CD8-positive, alpha-beta memory T cell (primary cell): ENCODE results near the gene FCF1. TPM values are rescaled to one million over a fixed set of nuclear protein-coding genes. Genes with fewer than 3 reads are reported as not detected.
"Not testable (repeated sequence)": the region's sequence is repeated elsewhere in the genome, so short reads cannot be mapped to it uniquely, and the experiment has no call there.

ENCODE experiments used
- CTCF ChIA-PET: fragments of 350-600 bp; sonication (Branson Sonifier 250); formaldehyde crosslinking; loops from one replicate; lab custom pipeline; 2021; ENCODE audit warnings: antibody characterized with exemption; lab: Charles Lee
- POLR2A ChIA-PET: fragments of 350-600 bp; sonication (Branson Sonifier 250); formaldehyde crosslinking; loops from one replicate; lab custom pipeline; 2021; ENCODE audit warnings: antibody characterized with exemption; lab: Charles Lee
- DNase-seq, 5 donors: peaks; one replicate each; pipeline versions ENCODE4 v3.0.0 to v3.0.0-alpha.2; 2020 to 2022; ENCODE audit warnings: mixed read lengths in 1 of 5
- H3K27ac ChIP-seq: one replicate; pipeline ENCODE4 v1.7.0; 2013; ENCODE audit warnings: low read depth, mild to moderate bottlenecking, low read length, moderate library complexity
- H3K27me3 ChIP-seq: 2 replicates; pipeline ENCODE4 v1.7.0; 2013; ENCODE audit warnings: low read length, mild to moderate bottlenecking; ENCODE audit not compliant: insufficient read depth, poor library complexity, severe bottlenecking
- H3K36me3 ChIP-seq: 2 replicates; pipeline ENCODE4 v1.7.0; 2013; ENCODE audit warnings: mild to moderate bottlenecking, low read length, moderate library complexity; ENCODE audit not compliant: insufficient read depth
- H3K4me1 ChIP-seq: 2 replicates; pipeline ENCODE4 v1.7.0; 2013; ENCODE audit warnings: mild to moderate bottlenecking, low read length, moderate library complexity; ENCODE audit not compliant: insufficient read depth
- H3K4me3 ChIP-seq: 2 replicates; pipeline ENCODE4 v1.7.0; 2013; ENCODE audit warnings: mild to moderate bottlenecking, low read length
- H3K9me3 ChIP-seq: 2 replicates; pipeline ENCODE4 v1.7.0; 2013; ENCODE audit warnings: mild to moderate bottlenecking, low read length
- H3K27ac Mint-ChIP-seq, 8 donors: one replicate each; pipeline ENCODE4 v1.8.0; 2020 to 2021; ENCODE audit warnings: mixed read lengths in 8 of 8, mild to moderate bottlenecking in 6 of 8, inconsistent platforms in 3 of 8, moderate library complexity in 3 of 8
- H3K27me3 Mint-ChIP-seq, 2 donors: one replicate each; pipeline ENCODE4 v1.8.0; 2020 to 2021; ENCODE audit warnings: mixed read lengths in 2 of 2, mild to moderate bottlenecking in 1 of 2, moderate library complexity in 1 of 2
- H3K36me3 Mint-ChIP-seq, 3 donors: one replicate each; pipeline ENCODE4 v1.8.0; 2020 to 2021; ENCODE audit warnings: mixed read lengths in 3 of 3, inconsistent platforms in 1 of 3, mild to moderate bottlenecking in 1 of 3
- H3K4me1 Mint-ChIP-seq, 3 donors: one replicate each; pipeline ENCODE4 v1.8.0; 2020 to 2021; ENCODE audit warnings: mixed read lengths in 3 of 3, inconsistent platforms in 1 of 3, mild to moderate bottlenecking in 1 of 3
- H3K4me3 Mint-ChIP-seq, 7 donors: one replicate each; pipeline ENCODE4 v1.8.0; 2020 to 2021; ENCODE audit warnings: mixed read lengths in 7 of 7, mild to moderate bottlenecking in 6 of 7, moderate library complexity in 4 of 7, inconsistent platforms in 2 of 7
- H3K9me3 Mint-ChIP-seq, 5 donors: one replicate each; pipeline ENCODE4 v1.8.0; 2020 to 2022; ENCODE audit warnings: mixed read lengths in 5 of 5, mild to moderate bottlenecking in 3 of 5, moderate library complexity in 2 of 5, inconsistent platforms in 1 of 5
- polyA plus RNA-seq: library from polyadenylated mRNA; unstranded; fragments of 300-500 nt; fragmentation: Illumina TruSeq; gene quantifications from one replicate; pipeline ENCODE4 v1.2.3, GENCODE V29; 2021
- total RNA-seq, 2 experiments: library from RNA; stranded (reverse); gene quantifications; one replicate each; pipeline ENCODE4 v1.2.3, GENCODE V29; 2021

Gene FCF1
- total and polyA plus RNA-seq, 3 experiments from 2014 or later, result 33.0 to 88.6 (median 87.2) TPM

DNA sequence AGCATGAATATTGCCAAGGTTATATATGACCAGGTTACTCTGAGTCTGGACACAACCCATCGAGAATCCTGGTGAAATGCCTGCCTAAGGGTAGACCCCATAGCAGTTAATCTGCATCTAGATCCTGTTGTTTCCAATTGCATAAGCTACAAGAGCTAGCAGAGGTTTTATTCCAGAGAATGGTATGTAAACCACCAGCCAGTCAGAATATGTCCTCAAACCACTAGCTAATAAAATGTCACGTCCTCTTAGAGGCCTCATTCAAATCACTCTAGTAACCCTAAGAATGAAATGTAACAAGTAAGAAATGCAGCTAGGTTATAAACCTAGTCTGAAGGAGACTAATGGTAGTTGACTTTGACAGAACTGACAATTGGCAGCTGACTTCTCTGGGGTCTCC, 41.2 kb downstream of the FCF1 start:
- Histone ChIP-seq H3K27me3 (no peaks in the 10 kb centered on the region), H3K36me3 (no peaks in the 10 kb centered on the region), H3K4me1 (no peaks in the 10 kb centered on the region), H3K9me3 (no peaks in the 10 kb centered on the region), H3K4me3 (no peak overlapping the region), H3K27ac (no peak overlapping the region)
- Mint-ChIP-seq H3K4me3 (no peak overlapping the region), H3K9me3 (peaks cover 3 to 17% (median 13%) of the 10 kb centered on the region in 5 donors), H3K27me3 (peaks cover 0 to 13% of the 10 kb centered on the region in 2 donors), H3K36me3 (peaks cover 2 to 15% (median 3%) of the 10 kb centered on the region in 3 donors), H3K4me1 (no peaks in the 10 kb centered on the region), H3K27ac (no peak overlapping the region)
- no peak for DNase-seq
- POLR2A ChIA-PET, result no interaction called here
- CTCF ChIA-PET, result no interaction called here

DNA sequence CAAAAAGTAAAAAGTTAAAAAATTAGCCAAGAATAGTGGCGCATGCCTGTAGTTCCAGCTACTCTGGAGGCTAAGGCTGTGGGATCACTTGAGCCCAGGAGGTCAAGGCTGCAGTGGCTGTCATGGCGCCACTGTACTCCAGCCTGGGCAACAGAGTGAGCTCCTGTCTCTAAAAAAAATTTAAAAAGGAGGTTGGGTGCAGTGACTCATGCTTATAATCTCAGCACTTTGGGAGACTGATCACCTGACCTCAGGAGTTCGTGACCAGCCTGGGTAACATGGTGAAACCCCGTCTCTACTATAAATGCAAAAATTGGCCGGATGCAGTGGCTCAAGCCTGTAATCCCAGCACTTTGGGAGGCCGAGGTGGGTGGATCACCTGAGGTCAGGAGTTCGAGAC, 42.0 kb downstream of the FCF1 start:
- no peak overlapping the region for H3K27ac ChIP-seq
- Mint-ChIP-seq H3K4me1 (no peaks in the 10 kb centered on the region), H3K27me3 (peaks cover 0 to 13% of the 10 kb centered on the region in 2 donors), H3K4me3 (no peak overlapping the region), H3K27ac (no peak overlapping the region), H3K9me3 (peaks cover 3 to 17% (median 13%) of the 10 kb centered on the region in 5 donors), H3K36me3 (peaks cover 2 to 15% (median 3%) of the 10 kb centered on the region in 3 donors)
- H3K4me1 ChIP-seq, result no peaks in the 10 kb centered on the region
- H3K4me3 ChIP-seq, result no peak overlapping the region
- no peak for DNase-seq
- CTCF ChIA-PET, result no interaction called here
- no peaks in the 10 kb centered on the region for H3K27me3 ChIP-seq
- no peaks in the 10 kb centered on the region for H3K36me3 ChIP-seq
- POLR2A ChIA-PET, result no interaction called here
- no peaks in the 10 kb centered on the region for H3K9me3 ChIP-seq

GRCh38 chr14:74756326-74756725, 43.4 kb downstream of the FCF1 start:
- CTCF ChIA-PET, result no interaction called here

GRCh38 chr14:74758505-74758904, 45.6 kb downstream of the FCF1 start:
- H3K4me3 Mint-ChIP-seq, H3K27ac Mint-ChIP-seq, H3K27me3 Mint-ChIP-seq, H3K9me3 ChIP-seq, POLR2A ChIA-PET, H3K36me3 Mint-ChIP-seq, H3K27ac ChIP-seq, H3K4me3 ChIP-seq, H3K27me3 ChIP-seq, H3K36me3 ChIP-seq, DNase-seq, H3K9me3 Mint-ChIP-seq, CTCF ChIA-PET: not testable (repeated sequence)
- peaks cover 7 to 12% (median 11%) of the 10 kb centered on the region in 3 donors for H3K4me1 Mint-ChIP-seq
- H3K4me1 ChIP-seq, result peaks cover 10% of the 10 kb centered on the region

More at GRCh38 chr14:74756326-74756725, 43.4 kb downstream of the FCF1 start:
- H3K27ac Mint-ChIP-seq, result no peak overlapping the region
- Histone ChIP-seq H3K27ac (no peak overlapping the region), H3K4me1 (no peaks in the 10 kb centered on the region), H3K27me3 (no peaks in the 10 kb centered on the region), H3K9me3 (no peaks in the 10 kb centered on the region), H3K4me3 (no peak overlapping the region), H3K36me3 (no peaks in the 10 kb centered on the region)
- no peaks in the 10 kb centered on the region for H3K4me1 Mint-ChIP-seq
- POLR2A ChIA-PET, result no interaction called here
- H3K36me3 Mint-ChIP-seq, result peaks cover 2 to 15% (median 3%) of the 10 kb centered on the region in 3 donors
- peaks cover 0 to 13% of the 10 kb centered on the region in 2 donors for H3K27me3 Mint-ChIP-seq
- H3K9me3 Mint-ChIP-seq, result peaks cover 3 to 17% (median 13%) of the 10 kb centered on the region in 5 donors
- H3K4me3 Mint-ChIP-seq, result no peak overlapping the region
- DNase-seq, result no peak

DNA sequence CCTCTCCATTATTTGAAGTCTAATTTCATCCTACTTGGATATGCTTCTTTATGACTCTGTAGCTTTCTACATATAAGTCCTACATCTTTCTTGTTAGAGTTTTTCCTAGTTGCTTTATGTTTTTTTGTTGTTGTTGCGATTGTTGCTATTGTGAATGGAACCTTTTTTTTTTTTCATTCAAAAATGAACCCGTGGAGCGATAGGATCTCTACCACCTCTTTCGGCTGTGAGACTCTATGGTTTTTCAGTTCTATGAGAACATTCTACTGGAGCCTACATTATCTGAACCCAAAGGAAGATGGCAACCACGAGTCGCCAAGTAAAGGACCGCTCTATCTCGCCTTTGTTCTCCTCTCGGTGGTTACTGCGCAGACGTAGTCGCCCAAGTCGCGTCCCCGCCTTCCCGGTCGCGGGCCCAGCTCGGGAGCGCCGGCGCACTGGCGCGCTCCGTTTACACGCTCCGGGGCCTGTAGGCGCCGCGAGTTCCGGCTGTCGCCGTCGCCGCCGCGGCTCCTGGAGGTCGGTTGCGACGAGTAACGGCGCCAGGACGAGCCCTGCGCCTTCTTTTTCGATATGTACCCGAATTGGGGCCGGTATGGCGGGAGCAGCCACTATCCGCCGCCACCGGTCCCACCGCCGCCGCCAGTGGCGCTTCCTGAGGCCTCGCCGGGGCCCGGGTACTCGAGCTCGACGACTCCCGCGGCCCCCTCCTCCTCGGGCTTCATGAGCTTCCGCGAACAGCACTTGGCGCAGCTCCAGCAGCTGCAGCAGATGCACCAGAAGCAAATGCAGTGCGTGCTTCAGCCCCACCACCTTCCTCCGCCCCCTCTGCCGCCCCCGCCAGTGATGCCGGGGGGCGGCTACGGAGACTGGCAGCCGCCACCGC, 50.2 kb downstream of the FCF1 start, which contains the start of gene YLPM1:
TSS of gene YLPM1 (plus strand) at position 400 of the 886 bp plus-strand sequence. CDS start at position 574, 174 bp downstream.
- H3K9me3 ChIP-seq, result no peaks in the 10 kb centered on the region
- peak; percentile 87 to 96 (median 95) for DNase-seq
- peaks cover 0 to 26% (median 7%) of the 10 kb centered on the region in 3 donors for H3K36me3 Mint-ChIP-seq
- ChIA-PET POLR2A (interaction anchor here (0.5 to 1.6 kb wide), 16 partner anchors 19 to 898 kb away, joined by 3 to 9 read pairs (median 4); partner anchors contain the start of genes AREL1, FCF1, LTBP2 and MLH3), CTCF (interaction anchor here (0.7 to 3.6 kb wide), 18 partner anchors 14 to 630 kb away, joined by 3 to 19 read pairs (median 3); partner anchors contain the start of genes ABCD4 and LTBP2)
- H3K27me3 Mint-ChIP-seq, result no peaks in the 10 kb centered on the region
- H3K4me1 Mint-ChIP-seq, result peaks cover 47 to 56% (median 55%) of the 10 kb centered on the region in 3 donors
- H3K27ac ChIP-seq, result peak within 1 kb of the TSS; percentile 87
- H3K27me3 ChIP-seq, result no peaks in the 10 kb centered on the region
- H3K9me3 Mint-ChIP-seq, result no peaks in the 10 kb centered on the region
- peak within 1 kb of the TSS; percentile 78 to 92 (median 85) for H3K4me3 Mint-ChIP-seq
- peaks cover 31% of the 10 kb centered on the region for H3K4me1 ChIP-seq
- H3K4me3 ChIP-seq, result peak within 1 kb of the TSS; percentile 72
- peak within 1 kb of the TSS; percentile 88 to 99 (median 96) for H3K27ac Mint-ChIP-seq
- no peaks in the 10 kb centered on the region for H3K36me3 ChIP-seq

GRCh38 chr14:74763803-74764531, 51.0 kb downstream of the FCF1 start:
- H3K27me3 Mint-ChIP-seq, result no peaks in the 10 kb centered on the region
- H3K4me3 Mint-ChIP-seq, result peak overlapping the region; percentile 78 to 92 (median 85)
- DNase-seq, result peak in 3 of 5 donors; percentile 1 to 48 (median 7)
- CTCF ChIA-PET, result interaction anchor here (0.7 to 3.6 kb wide), 12 partner anchors 13 to 461 kb away, joined by 3 to 19 read pairs (median 4); partner anchors contain the start of genes ABCD4 and LTBP2
- Histone ChIP-seq H3K36me3 (no peaks in the 10 kb centered on the region), H3K27ac (peak overlapping the region; percentile 87), H3K9me3 (no peaks in the 10 kb centered on the region), H3K4me1 (peaks cover 37% of the 10 kb centered on the region), H3K4me3 (peak overlapping the region; percentile 72), H3K27me3 (no peaks in the 10 kb centered on the region)
- no peaks in the 10 kb centered on the region for H3K9me3 Mint-ChIP-seq
- peaks cover 53 to 63% (median 62%) of the 10 kb centered on the region in 3 donors for H3K4me1 Mint-ChIP-seq
- peaks cover 0 to 27% (median 9%) of the 10 kb centered on the region in 3 donors for H3K36me3 Mint-ChIP-seq
- POLR2A ChIA-PET, result interaction anchor here (0.5 to 1.6 kb wide), 7 partner anchors 18 to 759 kb away, joined by 3 to 9 read pairs (median 5); partner anchors contain the start of genes AREL1, FCF1 and LTBP2
- peak overlapping the region; percentile 88 to 99 (median 96) for H3K27ac Mint-ChIP-seq

DNA sequence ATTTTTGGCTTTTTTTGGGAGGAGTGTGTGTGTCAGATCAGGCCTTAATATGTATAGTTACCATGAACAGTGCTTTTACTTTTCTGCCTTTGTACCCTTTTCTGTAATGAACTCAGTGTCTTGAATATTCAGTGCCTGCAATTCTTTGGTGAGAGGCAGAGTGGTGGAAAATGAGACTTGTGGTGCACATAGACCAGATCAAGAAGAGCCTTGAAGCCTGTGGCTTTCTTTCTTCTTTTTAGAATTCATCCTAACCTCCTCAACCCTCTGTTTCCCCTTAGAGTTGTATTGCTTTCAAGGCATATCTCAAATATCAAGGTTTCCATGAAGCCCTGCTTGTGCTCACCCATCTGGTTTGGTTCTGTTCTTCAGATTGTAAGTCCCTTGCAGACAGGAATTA, 52.8 kb downstream of the FCF1 start:
- Mint-ChIP-seq H3K4me1 (peaks cover 57 to 70% (median 67%) of the 10 kb centered on the region in 3 donors), H3K9me3 (no peaks in the 10 kb centered on the region), H3K27me3 (no peaks in the 10 kb centered on the region), H3K27ac (peak overlapping the region; percentile 45 to 96 (median 78)), H3K36me3 (peaks cover 0 to 29% (median 9%) of the 10 kb centered on the region in 3 donors), H3K4me3 (peak overlapping the region; percentile 78 to 92 (median 85))
- Histone ChIP-seq H3K4me3 (peak overlapping the region; percentile 72), H3K36me3 (no peaks in the 10 kb centered on the region), H3K9me3 (no peaks in the 10 kb centered on the region), H3K27ac (no peak overlapping the region), H3K27me3 (no peaks in the 10 kb centered on the region), H3K4me1 (peaks cover 40% of the 10 kb centered on the region)
- DNase-seq, result peak in 1 of 5 donors; percentile 62
- CTCF ChIA-PET, result no interaction called here
- POLR2A ChIA-PET, result no interaction called here
